ENCODE results near the gene IRAK2.

DNA sequence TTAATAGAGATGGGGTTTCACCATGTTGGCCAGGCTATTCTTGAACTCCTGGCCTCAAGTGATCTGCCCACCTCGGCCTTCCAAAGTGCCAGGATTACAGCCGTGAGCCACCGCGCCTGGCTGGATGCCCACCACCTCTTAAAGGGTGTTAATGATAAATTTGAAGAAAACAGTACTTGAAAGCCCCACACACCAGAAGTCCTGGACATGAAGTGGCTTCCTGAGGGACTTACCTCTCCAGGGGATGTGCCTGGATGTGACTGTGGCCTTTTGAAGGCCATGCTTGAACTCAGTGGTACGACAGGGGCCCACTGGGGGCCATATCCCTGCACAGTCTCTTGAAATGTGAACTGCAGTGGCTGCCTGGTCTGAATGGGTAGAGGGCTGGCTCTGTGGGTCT is 18.2 kb downstream of the IRAK2 start:
- TF ChIP-seq CTCF (IDR thresholded peaks at IDR 0.05): no peak
- TF ChIP-seq EP300 (IDR thresholded peaks at IDR 0.05): no peak
